Measurements from ENCODE around the gene NXT1.
"Not testable (repeated sequence)": the region's sequence is repeated elsewhere in the genome, so short reads cannot be mapped to it uniquely, and the experiment has no call there.

The NXT1 gene

DNA sequence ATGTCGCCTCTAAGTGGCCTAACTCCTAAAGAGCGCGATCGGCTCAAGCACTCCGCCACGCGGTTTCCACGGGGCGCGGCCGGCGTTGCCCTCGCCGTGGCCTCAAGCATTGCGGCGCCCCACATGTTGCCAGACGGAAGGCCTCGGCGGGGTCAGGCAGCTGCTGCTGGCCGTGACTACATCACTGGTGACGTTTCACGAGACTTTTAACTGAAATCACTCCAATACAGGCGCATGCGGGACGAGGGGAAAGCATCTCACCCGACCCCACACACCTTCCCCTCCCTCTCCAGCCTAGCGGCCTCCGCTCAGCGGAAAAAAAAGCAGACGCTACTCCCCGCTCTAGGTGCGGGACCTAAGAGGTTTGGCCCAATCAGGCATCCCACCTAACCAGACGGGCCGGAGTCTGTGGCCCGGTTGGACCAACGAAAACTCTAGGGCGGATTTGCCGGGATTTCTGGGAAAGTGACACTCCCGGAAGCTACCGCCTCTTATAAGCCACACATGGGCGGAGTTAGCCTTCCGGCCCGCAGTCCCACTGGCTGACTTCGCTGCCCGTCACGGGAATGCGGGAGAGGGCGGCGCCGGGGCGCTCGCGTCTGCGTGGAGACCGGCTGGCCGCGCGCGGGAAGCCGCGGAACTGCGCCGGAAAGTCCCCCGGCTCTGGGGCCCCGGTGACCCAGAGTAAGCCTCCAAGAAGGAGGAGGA lies at the start of gene NXT1:
TSS of gene NXT1 (plus strand) at position 596 of the 708 bp plus-strand sequence. CDS start 3,251 bp downstream, outside the sequence.
- peak; percentile 95 for DNase-seq

DNA sequence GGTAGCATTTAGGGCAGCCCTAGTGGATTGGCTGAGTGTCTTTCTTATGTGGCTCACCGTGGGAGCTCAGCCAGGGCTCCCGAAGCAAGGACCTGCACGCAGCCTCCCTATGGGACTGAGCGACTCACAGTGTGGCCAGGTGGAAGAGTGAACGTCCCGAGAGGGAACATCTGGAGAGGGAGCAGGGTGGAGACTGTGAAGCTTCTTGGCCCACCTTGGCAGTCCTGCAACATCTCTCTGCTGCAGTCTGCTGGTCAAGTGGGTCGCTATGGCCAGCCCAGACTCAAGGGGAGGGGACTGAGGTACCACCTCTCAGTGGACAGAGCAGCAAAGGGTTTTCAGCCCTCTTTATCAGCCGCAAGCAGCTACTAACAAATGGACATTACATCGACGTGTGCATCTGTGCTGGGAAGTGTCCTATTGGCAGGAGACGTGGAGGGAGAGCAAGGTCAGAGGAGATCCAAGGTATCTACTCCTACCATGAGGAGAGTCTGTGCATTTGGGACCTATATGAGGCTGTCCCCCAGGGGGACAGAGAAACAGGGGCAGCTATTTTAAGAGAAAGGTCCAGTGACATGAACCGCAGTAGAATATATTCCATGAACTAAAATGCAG lies 49.0 kb upstream of the NXT1 start:
- no peak for DNase-seq

DNA sequence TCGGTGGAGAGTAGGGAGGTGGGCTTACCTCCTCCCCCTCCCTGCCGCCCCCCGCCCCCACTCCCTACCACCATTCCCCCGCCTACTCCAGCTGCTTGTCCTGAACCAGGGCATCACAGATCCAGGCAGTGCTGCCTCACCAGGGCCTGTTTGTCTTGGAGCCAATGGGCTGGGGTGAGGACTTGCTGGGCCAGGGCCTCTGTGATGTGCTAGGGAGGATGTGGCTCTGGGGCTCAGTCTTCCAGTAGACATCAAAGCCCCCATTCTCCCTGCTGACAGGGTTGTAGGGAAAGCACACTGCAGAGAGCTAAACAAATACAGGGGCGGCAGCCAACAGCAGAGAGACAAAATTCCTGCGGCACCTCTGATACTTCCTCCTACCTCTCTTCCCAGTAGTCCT lies 48.2 kb upstream of the NXT1 start:
- DNase-seq, result no peak

DNA sequence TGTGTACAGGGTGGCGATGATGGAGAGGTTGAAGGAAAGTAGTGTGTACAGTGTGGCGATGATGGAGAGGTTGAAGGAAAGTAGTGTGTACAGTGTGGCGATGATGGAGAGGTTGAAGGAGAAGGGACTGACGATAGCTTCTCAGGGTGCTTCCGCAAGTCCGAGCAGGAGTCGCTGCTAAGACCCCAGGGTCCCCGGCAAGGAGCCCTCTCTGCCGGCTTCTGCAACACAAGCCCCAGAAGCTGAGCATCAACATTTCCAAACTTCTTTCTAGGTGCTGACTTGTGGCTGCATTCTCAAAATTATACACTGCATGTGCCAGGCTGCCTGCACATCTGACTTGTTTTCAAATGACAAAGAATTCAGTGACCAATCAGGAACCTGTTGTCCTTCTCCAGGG lies 47.8 kb upstream of the NXT1 start:
- no peak for DNase-seq

DNA sequence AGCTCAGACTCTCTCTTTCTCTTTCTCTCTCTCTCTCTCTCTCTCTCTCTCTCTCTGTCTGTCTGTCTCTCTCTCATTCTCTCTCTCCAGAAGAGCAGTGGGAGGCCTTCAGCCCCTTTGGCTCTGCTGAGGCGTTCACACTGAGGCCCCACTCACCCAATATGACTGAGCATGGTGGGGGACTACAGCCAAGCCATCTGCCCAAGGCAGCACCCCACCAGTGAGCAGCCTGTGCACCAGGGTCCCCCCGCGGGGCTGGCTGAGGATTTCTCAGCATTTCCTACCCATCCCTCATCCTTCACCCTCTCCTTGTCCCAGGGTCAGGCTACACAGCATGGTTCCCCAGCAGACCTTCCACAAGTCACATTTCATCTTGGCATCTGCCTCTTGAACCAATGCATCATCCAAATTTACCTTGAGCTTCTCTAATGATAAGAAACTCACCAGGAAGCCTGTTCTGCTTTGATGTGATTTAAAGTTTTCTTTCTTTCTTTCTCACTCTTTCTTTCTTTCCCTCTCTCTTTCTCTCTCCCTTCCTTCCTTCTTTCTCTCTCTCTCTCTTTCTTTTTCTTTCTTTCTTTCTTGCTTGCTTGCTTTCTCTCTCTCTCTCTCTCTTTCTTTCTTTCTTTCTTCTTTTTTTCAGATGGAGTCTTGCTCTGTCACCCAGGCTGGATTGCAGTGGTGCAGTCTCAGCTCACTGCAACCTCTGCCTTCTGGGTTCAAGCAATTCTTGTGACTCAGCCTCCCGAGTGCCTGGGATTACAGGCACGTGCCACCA lies 47.1 kb upstream of the NXT1 start:
- DNase-seq, result no peak

DNA sequence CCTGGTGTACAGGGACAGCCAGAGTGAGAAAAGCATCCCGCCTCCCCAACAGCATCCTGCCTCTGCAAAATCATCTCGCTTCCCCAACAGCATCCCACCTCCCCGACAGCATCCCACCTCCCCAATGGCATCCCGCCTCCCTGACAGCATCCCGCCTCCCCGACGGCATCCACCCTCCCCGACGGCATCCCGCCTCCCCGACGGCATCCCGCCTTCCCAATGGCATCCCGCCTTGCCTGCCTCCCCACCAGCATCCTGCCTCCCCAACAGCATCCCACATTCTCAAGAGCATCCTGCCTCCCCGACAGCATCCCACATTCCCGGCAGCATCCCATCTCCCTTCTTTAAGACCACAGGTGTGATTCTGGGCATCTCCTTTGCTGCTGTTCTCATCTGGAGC lies 46.0 kb upstream of the NXT1 start:
- no peak for DNase-seq

DNA sequence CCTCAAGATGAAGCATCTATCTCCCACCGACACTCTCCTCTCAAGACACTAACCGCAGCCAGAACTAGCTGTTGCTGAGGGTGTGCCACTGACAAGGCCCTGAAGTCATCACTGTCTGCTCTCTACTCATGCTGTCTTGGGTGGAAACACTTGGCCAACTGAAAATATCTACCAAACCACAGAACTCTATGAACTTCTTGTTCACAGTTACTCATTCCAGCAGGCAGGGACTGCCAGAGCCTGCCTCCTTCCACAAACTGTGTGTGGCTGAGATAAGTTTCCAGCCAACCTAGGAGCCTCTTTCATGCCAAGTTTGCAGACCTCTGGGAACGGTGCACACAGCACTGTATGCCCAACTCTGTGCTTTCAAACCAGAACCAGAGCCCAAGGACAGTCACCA lies 45.5 kb upstream of the NXT1 start:
- no peak for DNase-seq

DNA sequence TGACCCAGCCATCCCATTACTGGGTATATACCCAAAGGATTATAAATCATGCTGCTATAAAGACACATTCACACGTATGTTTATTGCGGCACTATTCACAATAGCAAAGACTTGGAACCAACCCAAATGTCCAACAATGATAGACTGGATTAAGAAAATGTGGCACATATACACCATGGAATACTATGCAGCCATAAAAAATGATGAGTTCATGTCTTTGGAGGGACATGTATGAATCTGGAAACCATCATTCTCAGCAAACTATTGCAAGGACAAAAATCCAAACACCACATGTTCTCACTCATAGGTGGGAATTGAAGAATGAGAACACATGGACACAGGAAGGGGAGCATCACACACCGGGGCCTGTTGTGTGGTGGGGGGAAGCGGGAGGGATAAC lies 43.2 kb upstream of the NXT1 start:
- not testable (repeated sequence) for DNase-seq

DNA sequence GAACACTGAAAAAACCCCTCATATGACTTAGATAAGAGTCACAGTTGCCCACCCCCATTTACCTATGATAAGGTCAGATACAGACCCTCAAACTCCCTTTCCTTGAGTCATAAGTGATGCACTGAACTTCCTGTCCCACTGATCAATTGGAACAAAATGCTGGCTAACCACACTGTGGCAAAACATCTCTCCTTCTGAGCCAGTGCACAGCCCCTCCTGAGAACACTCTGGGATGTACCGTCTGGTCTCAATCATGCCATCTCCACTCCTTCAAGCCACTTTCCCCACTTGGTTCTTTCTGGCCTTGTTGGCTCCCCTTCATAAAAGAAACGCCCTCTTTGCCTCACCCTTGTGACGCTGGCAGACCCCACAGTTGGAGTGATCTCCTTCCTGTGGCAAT lies 42.6 kb upstream of the NXT1 start:
- no peak for DNase-seq

DNA sequence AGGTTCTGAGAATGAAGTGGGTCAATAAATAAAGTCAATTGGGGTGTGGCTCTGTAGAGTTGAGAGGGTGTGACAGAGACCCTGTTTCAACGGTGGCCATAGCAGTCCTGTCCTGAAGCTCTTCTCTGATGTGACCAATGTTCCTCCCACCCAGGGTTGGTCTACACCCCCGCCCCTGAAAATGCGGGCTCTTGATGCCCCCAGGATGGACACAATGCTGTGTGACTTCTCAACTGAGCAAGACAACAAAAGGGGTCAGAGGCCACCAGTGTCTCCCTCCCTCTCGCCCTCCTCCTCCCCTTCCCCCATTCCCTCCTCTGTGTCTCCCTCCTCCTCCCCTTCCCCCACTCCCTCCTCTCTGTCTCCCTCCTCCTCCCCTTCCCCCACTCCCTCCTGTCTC lies 41.7 kb upstream of the NXT1 start:
- DNase-seq, result no peak

DNA sequence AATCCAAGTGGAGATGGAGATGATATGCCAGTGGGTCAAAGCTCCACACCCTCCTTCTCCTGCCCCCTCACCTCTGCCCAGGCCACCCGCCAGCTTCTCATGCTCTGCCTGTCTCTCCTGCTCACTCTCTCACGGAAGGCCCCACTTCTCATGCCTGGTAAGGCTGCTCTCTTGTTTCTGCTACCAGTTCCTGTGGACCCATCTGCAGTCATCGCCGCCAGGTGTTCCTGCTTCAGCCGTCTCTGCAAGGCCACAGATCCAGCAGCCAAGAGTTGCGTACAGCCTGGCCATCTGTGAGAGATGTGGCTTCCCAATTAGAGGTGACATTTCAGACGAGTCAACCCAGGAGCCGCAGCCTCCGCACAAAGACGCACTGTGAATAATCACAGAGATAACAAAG lies 40.8 kb upstream of the NXT1 start:
- no peak for DNase-seq

DNA sequence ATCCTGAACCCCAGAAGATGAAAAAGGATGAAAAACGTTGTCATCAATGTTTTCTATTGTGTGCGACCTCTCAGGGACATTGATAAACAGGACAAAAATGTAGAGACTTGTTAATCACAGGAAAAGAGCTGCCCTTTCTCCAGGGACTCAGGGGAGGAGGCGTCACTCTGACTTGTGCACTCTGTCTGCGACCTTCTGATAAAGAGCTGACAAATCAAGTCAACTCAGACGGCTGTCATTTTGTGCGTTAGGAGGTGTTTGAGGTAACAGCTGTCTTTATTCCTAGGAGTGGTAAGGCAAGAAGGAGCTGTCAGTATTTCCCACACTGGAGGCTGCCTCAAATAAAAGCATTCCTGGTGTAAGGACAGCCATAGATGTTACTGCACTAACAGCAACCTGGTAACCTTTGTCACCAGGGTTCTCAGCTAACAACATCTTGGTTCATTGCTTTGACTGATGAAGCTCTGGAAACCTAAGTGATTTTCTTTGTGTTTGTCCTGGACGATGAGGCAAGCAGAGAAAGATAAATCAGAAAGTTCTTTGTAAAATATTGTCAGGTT lies 38.6 kb upstream of the NXT1 start:
- DNase-seq, result no peak

DNA sequence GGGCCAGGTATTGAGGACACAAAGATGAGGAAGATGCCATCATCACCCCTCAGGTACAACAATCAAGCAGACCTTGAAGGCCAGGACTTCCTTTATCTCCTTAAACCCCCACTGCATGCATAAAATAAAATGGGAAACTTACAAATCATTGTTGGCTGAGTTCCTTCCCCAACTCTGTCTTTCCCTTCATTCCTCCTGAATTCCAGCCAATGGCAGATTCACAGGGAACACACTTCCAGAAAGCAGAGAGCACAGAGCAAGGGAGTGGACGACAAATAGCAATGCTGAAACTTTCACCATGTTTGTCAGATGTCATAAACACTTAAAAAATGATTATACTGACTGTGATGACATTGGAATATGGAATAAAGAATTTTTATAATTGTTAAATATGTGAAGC lies 37.3 kb upstream of the NXT1 start:
- DNase-seq, result no peak

DNA sequence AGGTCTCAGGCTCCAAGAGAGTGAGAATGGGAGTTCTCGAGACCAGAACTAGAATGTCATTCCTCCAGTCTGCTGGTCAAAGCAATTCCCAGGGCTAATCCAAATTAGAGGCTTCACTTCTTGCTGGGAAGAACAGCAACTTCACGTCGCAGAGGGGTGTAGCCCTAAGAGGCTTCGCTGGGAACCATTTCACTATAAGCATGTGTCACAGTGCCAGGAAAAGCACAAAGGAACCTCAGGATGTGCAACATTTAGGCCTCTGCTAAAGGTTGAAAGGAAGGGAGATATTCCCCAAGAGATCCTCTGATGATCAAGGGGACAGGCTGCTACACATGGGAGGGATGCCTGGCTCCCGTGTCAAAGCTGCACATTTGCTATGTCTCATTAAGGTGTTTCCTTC lies 35.9 kb upstream of the NXT1 start:
- no peak for DNase-seq

DNA sequence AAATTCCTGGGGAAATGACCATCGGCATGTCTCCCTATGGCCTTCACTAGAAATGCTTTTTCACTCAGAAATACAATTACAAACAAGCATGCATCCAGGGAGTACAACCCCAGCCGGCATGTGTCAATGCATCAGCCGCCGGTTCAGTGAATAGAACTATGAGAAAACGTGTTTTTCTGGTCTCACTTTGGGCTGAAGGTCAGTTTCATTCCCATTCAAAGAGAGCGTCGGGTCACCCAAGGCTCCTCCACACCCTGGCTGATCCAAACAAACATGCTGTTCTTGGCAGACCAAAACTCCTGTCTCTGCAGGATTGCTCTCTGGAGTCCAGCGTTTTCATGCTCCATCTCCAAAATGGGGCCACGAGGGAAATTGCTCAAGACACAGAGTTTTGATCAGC lies 35.5 kb upstream of the NXT1 start:
- DNase-seq, result no peak

DNA sequence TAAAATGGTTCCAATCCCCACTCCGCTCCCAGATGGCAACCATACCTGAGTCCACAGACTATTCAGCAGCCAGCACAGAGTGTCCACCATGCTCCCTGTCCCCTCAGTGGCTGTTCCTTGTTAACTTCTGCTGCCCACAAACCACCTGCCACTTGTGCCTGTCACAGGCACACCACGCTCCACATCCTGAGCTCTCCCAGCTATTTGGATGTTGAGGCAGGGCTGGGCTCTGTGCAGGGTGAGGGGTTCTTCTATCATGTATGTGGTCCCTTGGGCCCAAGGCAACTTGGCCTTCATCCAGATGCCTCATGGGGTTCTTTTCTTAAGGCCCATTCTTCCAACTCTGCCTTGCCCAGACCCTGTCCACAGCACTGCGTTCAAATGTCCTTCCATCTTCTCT lies 34.0 kb upstream of the NXT1 start:
- no peak for DNase-seq

DNA sequence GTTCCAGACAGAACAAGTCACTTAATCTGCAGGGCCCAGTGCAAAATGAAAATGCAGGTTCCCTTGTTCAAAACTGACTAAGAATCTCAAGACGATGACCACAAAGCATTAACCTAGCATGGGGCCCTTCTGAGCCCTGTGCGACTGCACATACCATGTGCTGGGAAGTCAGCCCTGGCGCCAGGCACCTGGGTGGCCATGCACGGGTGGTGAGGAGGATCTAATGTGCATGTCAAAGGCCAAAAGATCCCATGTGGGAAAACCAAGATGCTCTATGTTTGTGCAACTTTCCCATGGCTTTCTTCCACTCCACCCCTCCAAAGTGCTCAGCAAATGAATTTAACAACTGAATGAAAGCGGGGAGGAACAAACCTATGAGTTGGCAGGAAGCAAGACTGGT lies 33.5 kb upstream of the NXT1 start:
- no peak for DNase-seq

DNA sequence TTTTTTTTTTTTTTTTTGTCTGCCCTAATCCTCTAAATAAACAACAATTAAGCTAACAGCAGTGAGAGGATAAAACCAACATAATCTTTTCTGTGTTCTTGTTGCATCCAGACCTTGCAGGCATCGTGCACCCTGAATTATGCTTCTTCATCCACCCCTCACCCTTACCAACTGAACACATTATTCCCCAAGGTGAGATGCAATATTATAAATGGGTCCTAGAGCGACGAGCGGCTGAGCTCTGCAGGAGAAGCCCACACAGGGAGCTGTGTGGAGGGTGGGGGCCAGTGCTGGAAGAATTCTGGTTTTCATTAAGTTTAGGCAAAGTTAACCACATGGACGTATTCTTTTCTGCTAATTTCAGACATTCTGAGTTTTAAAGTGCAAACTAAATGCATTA lies 32.2 kb upstream of the NXT1 start:
- no peak for DNase-seq

DNA sequence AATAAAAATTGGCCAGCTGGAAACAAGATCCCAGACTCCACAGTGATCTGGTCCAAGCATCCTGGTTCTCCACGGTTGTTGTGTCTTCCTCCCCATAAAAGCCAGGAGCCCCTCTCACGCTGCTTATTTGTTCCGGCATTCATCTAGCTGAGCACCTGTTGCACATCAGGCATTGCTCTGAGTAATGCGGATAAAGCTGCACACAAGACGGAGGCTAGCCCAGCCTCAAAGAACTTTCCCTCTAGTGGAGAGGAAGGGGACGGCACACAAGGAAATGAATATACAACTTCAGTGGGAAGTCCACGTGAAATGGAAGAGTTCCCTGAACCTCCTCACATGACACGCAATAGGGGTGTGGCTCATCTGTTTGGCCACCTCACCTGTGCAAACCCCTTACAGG lies 30.3 kb upstream of the NXT1 start:
- DNase-seq, result no peak

DNA sequence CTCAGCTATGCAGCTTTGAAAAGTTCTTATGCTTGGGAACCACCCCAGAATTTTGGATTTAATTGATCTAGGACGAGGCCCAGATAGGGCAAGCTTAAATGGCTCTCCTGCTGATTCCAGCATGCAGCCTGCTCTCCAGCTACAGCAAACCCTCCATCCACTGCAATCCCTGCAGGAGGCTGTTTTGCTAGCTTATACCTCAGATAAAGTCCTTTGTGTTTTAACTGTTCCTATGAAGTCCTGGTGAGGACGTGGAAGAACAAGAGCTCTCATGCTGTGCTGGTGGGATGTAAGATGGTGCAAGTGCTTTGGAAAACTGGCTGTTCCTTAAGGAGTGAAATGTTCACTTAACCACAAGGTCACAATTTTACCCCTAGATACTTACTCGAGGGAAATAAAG lies 25.5 kb upstream of the NXT1 start:
- DNase-seq, result no peak

DNA sequence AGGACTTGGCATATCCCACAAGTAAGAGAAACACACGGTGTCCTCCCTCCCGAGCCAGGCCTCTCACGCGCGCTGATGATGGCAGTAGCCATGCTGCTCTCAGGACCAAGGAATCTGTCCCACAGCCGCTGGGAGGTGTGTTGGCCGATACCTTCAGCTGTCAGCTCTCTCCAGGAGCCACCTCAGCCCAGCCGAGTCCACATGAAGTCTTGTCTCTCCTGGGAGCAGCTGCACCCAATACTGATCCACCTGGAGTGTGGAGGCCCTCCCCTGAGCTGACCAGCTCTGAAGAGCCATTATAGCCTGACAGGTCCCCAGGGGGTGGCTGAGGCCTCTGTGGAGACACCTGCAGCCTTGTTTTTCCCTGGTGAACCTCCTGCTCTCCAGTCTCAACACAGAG lies 23.8 kb upstream of the NXT1 start:
- DNase-seq, result no peak

DNA sequence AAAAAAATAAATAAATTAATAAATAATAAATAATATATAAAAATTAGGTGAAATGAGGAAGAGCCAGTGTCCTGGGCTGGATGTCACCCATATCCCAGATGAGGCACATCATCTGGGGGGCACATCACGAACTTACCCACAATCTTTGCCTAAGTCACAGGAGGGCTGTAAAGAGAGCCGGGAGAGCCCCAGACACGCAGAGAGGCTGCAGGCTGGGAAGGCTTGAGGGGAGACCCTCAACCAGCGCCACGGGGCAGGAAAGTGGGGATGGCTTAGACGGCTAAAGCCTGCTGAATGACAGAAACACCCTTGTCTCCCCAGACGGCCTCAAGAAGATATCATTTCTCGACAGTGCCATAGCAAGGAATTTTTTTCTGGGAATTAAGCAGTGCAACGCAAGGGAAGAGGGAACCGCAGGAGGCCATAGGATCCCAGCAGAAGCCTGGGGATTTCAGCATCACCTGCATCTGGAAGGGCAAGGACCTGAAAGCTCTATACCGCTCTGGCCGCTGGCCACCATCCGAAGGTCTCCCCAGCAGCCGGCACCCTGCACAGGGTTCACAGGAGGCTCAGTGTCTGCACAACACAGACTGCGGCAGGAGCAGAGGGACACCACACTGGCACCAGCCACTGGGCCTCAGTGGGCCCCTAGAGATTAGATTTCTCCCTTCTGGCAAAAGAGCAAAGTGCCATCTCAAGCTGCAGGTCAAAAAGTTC lies 22.8 kb upstream of the NXT1 start:
- DNase-seq, result no peak

All from CD4-positive, alpha-beta T cell treated with Interleukin-17A for 4 hours (primary cell).